ENCODE measurements around the gene DLGAP4. TPM values are rescaled to one million over a fixed set of nuclear protein-coding genes. Genes with fewer than 3 reads are reported as not detected.

The DLGAP4 gene
- total and polyA plus RNA-seq, 9 of the 15 experiments (the other 6 are each of a cell fraction or from before 2014, with no cell fraction given): 0.31 to 34.1 (median 4.5) TPM

- TF ChIP-seq, protein P1, sequence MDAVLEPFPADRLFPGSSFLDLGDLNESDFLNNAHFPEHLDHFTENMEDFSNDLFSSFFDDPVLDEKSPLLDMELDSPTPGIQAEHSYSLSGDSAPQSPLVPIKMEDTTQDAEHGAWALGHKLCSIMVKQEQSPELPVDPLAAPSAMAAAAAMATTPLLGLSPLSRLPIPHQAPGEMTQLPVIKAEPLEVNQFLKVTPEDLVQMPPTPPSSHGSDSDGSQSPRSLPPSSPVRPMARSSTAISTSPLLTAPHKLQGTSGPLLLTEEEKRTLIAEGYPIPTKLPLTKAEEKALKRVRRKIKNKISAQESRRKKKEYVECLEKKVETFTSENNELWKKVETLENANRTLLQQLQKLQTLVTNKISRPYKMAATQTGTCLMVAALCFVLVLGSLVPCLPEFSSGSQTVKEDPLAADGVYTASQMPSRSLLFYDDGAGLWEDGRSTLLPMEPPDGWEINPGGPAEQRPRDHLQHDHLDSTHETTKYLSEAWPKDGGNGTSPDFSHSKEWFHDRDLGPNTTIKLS (IDR thresholded peaks at IDR 0.05; ENCODE audit: borderline replicate concordance, low read depth): peak; percentile 82
- TF ChIP-seq PTRF (tag; IDR thresholded peaks at IDR 0.05) (no peak; the same call in 1 of the 2 replicates), PTBP1 (IDR thresholded peaks at IDR 0.05; ENCODE audit: low read depth, low read length) (no peak), EGR1 (conservative IDR thresholded peaks at IDR 0.05) (0 out of 2 replicates have a peak, but pooled peaks have one; percentile 38), POLR3A (IDR thresholded peaks at IDR 0.05; ENCODE audit: borderline replicate concordance, extremely low read depth, insufficient read depth, insufficient read length) (no peak), BACH1 (tag; IDR thresholded peaks at IDR 0.05) (0 out of 2 replicates have a peak, but pooled peaks have one; percentile 39), CHD2 (IDR thresholded peaks at IDR 0.05; ENCODE audit: low read depth, low read length) (no peak), ELF1 (tag; IDR thresholded peaks at IDR 0.05) (no peak), SMAD4 (CRISPR knock-in tag; conservative IDR thresholded peaks at IDR 0.05) (peak; percentile 73), POLR2H (tag; IDR thresholded peaks at IDR 0.05; ENCODE audit: low read depth) (peak; percentile 59; the same call in 1 of the 2 replicates), ZNF134 (CRISPR knock-in tag; conservative IDR thresholded peaks at IDR 0.05) (peak; percentile 11; the same call in 1 of the 2 replicates), MLLT1 (IDR thresholded peaks at IDR 0.05) (0 out of 4 replicates have a peak, but pooled peaks of 1 of the 2 experiments have one; percentile 10), CREB1 (IDR thresholded peaks at IDR 0.05) (peak; percentile 49; the same call in 1 of the 2 replicates), CREB1 (CRISPR knock-in tag; IDR thresholded peaks at IDR 0.05) (no peak; the same call in 1 of the 2 replicates), HES1 (IDR thresholded peaks at IDR 0.05; ENCODE audit: low read depth) (no peak), CC2D1A (IDR thresholded peaks at IDR 0.05) (no peak; the same call in 1 of the 2 replicates), PHF8 (IDR thresholded peaks at IDR 0.05; ENCODE audit: borderline replicate concordance, low read length) (peak; percentile 77), SAP30 (IDR thresholded peaks at IDR 0.05; ENCODE audit: borderline replicate concordance, insufficient read depth, low read depth, low read length, poor library complexity, severe bottlenecking) (no peak)
- TF ChIP-seq, protein P2, sequence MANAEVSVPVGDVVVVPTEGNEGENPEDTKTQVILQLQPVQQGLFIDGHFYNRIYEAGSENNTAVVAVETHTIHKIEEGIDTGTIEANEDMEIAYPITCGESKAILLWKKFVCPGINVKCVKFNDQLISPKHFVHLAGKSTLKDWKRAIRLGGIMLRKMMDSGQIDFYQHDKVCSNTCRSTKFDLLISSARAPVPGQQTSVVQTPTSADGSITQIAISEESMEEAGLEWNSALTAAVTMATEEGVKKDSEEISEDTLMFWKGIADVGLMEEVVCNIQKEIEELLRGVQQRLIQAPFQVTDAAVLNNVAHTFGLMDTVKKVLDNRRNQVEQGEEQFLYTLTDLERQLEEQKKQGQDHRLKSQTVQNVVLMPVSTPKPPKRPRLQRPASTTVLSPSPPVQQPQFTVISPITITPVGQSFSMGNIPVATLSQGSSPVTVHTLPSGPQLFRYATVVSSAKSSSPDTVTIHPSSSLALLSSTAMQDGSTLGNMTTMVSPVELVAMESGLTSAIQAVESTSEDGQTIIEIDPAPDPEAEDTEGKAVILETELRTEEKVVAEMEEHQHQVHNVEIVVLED (CRISPR knock-in tag; IDR thresholded peaks at IDR 0.05): no peak
- TF ChIP-seq, protein P3, sequence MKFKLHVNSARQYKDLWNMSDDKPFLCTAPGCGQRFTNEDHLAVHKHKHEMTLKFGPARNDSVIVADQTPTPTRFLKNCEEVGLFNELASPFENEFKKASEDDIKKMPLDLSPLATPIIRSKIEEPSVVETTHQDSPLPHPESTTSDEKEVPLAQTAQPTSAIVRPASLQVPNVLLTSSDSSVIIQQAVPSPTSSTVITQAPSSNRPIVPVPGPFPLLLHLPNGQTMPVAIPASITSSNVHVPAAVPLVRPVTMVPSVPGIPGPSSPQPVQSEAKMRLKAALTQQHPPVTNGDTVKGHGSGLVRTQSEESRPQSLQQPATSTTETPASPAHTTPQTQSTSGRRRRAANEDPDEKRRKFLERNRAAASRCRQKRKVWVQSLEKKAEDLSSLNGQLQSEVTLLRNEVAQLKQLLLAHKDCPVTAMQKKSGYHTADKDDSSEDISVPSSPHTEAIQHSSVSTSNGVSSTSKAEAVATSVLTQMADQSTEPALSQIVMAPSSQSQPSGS (CRISPR knock-in tag; IDR thresholded peaks at IDR 0.05): no peak
Measured at GRCh38 chr20:36460648-36461599, 154.8 kb downstream of the DLGAP4 start (continued).

Data from K562 (cell line).